Tibial nerve (tissue), 3 donors: Measurements from ENCODE around the gene SERINC2.

Experiments
- POLR2A ChIP-seq, 2 donors: fragments of 450-650 bp; IDR thresholded peaks; one replicate each; pipeline ENCODE4 v1.6.1; 2017; ENCODE audit warnings: antibody characterized with exemption in 2 of 2, mild to moderate bottlenecking in 2 of 2, moderate library complexity in 2 of 2
- TF ChIP-seq, protein P1 (sequence below), 5 experiments: fragments of 200-600 bp in 3 of 5; fragments of 450-650 bp in 2 of 5; sonication (generic) in 3 of 5; IDR thresholded peaks; one replicate each; pipeline ENCODE4 v1.5.1; 2016 to 2019; ENCODE audit warnings: antibody characterized with exemption in 5 of 5, mild to moderate bottlenecking in 3 of 5, moderate library complexity in 2 of 5

DNA sequence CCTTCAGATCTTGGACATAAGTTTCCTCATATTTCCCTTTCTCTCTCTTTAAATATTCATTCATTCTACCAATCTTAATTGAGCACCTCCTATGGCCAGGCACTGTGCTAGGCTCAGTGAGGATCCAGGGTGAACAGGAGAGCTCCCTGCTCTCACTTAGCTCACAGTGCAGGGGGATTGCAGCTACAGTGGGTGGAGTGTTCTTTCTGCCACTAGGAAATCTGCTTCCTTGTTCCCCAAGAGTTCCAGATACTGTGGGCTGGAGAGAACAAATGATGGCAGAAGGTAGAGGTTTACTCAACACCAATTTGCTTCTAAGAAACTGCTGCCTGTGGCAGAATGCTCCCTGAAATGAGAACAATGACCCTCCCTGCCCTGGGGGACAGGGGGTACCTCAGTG is 35.0 kb upstream of the SERINC2 start:
- TF ChIP-seq, protein P1, sequence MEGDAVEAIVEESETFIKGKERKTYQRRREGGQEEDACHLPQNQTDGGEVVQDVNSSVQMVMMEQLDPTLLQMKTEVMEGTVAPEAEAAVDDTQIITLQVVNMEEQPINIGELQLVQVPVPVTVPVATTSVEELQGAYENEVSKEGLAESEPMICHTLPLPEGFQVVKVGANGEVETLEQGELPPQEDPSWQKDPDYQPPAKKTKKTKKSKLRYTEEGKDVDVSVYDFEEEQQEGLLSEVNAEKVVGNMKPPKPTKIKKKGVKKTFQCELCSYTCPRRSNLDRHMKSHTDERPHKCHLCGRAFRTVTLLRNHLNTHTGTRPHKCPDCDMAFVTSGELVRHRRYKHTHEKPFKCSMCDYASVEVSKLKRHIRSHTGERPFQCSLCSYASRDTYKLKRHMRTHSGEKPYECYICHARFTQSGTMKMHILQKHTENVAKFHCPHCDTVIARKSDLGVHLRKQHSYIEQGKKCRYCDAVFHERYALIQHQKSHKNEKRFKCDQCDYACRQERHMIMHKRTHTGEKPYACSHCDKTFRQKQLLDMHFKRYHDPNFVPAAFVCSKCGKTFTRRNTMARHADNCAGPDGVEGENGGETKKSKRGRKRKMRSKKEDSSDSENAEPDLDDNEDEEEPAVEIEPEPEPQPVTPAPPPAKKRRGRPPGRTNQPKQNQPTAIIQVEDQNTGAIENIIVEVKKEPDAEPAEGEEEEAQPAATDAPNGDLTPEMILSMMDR (IDR thresholded peaks at IDR 0.05) = no peak
- TF ChIP-seq POLR2A (IDR thresholded peaks at IDR 0.05) = no peak
